Measurements from ENCODE around the gene WNT16.

WNT16 gene

GRCh38 chr7:121372376-121373010 lies 43.7 kb downstream of the WNT16 start:
- TF ChIP-seq, protein P1, sequence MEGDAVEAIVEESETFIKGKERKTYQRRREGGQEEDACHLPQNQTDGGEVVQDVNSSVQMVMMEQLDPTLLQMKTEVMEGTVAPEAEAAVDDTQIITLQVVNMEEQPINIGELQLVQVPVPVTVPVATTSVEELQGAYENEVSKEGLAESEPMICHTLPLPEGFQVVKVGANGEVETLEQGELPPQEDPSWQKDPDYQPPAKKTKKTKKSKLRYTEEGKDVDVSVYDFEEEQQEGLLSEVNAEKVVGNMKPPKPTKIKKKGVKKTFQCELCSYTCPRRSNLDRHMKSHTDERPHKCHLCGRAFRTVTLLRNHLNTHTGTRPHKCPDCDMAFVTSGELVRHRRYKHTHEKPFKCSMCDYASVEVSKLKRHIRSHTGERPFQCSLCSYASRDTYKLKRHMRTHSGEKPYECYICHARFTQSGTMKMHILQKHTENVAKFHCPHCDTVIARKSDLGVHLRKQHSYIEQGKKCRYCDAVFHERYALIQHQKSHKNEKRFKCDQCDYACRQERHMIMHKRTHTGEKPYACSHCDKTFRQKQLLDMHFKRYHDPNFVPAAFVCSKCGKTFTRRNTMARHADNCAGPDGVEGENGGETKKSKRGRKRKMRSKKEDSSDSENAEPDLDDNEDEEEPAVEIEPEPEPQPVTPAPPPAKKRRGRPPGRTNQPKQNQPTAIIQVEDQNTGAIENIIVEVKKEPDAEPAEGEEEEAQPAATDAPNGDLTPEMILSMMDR (IDR thresholded peaks at IDR 0.05; ENCODE audit: low read depth, low read length, missing control alignments), result no peak
- in situ Hi-C loops (cut with HindIII; ENCODE audit: low pct_ligation_motif_present, low sequenced_read_pairs), result loop anchor here (25.0 kb wide), 1 partner anchor 165 kb away; no protein-coding TSS in a partner anchor
- DNase-seq, result no peak
- Histone ChIP-seq H3K4me3 (ENCODE audit: low read depth, low read length) (no peak overlapping the region), H3K27me3 (replicated peaks) (no peaks in the 10 kb centered on the region), H3K36me3 (replicated peaks) (peaks cover 51% of the 10 kb centered on the region), H3K27ac (no peak overlapping the region)

DNA sequence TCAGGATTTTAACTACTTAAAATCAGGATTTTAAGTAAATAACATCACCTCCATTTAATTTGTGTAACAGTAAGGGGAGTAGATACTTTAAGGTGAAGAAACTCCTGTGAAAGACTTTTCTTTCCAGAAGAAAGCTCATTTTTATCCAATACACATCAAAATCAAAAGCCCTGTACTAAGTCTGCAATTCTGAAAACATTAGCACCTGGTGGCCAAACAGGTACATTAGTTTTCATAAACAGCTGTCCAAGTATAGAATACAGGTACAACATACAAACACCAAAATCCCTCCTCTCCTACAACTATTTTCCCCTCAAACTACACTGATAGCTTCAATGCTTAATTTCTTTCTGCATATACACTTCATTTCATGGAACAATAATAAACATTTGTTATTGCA lies 44.4 kb downstream of the WNT16 start:
- no peaks in the 10 kb centered on the region for H3K27me3 ChIP-seq (replicated peaks)
- H3K36me3 ChIP-seq (replicated peaks), result peaks cover 54% of the 10 kb centered on the region
- no peak overlapping the region for H3K27ac ChIP-seq
- H3K4me3 ChIP-seq (ENCODE audit: low read depth, low read length), result no peak overlapping the region
- in situ Hi-C loops (cut with HindIII; ENCODE audit: low pct_ligation_motif_present, low sequenced_read_pairs), result loop anchor here (25.0 kb wide), 1 partner anchor 164 kb away; no protein-coding TSS in a partner anchor
- DNase-seq, result no peak
- TF ChIP-seq, protein P1 (IDR thresholded peaks at IDR 0.05; ENCODE audit: low read depth, low read length, missing control alignments), result no peak

- TF ChIP-seq, protein P1 (IDR thresholded peaks at IDR 0.05; ENCODE audit: low read depth, low read length, missing control alignments), result no peak
- in situ Hi-C loops (cut with HindIII; ENCODE audit: low pct_ligation_motif_present, low sequenced_read_pairs), result no loop called here
- peaks cover 47% of the 10 kb centered on the region for H3K36me3 ChIP-seq (replicated peaks)
- no peak overlapping the region for H3K27ac ChIP-seq
- DNase-seq, result no peak
- no peaks in the 10 kb centered on the region for H3K27me3 ChIP-seq (replicated peaks)
- H3K4me3 ChIP-seq (ENCODE audit: low read depth, low read length), result no peak overlapping the region
Observed at GRCh38 chr7:121376979-121377378, 48.2 kb downstream of the WNT16 start.

DNA sequence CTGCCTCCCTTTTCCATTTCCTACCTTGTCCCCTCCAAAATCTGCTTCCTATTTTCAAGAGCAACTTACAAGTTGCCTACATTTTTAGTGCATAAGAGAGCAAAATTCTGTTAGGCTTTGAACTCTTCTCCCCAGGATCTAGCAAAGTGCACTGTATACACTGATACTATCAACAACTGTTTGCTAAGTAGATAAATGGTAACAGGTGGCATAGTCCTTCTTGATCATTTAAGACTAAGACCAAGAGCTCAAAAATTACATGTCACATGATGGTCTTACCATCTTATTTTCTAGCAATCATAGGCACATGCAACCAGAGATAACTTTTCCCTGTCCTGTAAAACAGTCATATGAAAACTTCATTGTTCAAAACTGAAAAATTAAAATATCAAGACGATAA lies 51.1 kb downstream of the WNT16 start:
- DNase-seq, result no peak
- H3K27me3 ChIP-seq (replicated peaks), result no peaks in the 10 kb centered on the region
- TF ChIP-seq, protein P1 (IDR thresholded peaks at IDR 0.05; ENCODE audit: low read depth, low read length, missing control alignments), result no peak
- H3K27ac ChIP-seq, result no peak overlapping the region
- no peak overlapping the region for H3K4me3 ChIP-seq (ENCODE audit: low read depth, low read length)
- in situ Hi-C loops (cut with HindIII; ENCODE audit: low pct_ligation_motif_present, low sequenced_read_pairs), result no loop called here
- peaks cover 38% of the 10 kb centered on the region for H3K36me3 ChIP-seq (replicated peaks)

DNA sequence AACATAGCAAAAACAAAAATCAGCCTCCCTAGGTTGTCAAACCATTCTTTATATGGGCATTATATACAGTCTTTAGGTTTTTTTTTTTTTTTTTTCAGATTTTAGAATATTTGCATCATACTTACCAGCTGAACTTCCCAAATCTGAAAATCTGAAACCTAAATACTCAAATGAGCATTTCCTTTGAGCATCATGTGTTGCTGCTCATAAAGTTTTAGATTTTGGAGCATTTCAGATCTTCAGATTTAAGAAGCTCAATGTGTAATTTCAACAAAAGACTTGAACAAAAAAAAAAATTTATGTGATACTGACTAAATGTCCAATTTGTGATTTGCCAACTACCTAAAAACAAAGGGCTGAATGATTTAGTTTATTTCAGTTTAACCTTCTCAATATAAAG lies 53.7 kb downstream of the WNT16 start:
- peaks cover 14% of the 10 kb centered on the region for H3K36me3 ChIP-seq (replicated peaks)
- no peak overlapping the region for H3K4me3 ChIP-seq (ENCODE audit: low read depth, low read length)
- no peak for DNase-seq
- no peak overlapping the region for H3K27ac ChIP-seq
- in situ Hi-C loops (cut with HindIII; ENCODE audit: low pct_ligation_motif_present, low sequenced_read_pairs), result no loop called here
- TF ChIP-seq, protein P1 (IDR thresholded peaks at IDR 0.05; ENCODE audit: low read depth, low read length, missing control alignments), result no peak
- no peaks in the 10 kb centered on the region for H3K27me3 ChIP-seq (replicated peaks)
